HG02943 (cell line): Measurements from ENCODE around the gene LMNTD2.
A peak's percentile ranks its signal among the peaks of the same experiment; 100 is the strongest.

Source experiments
- ATAC-seq: cut with Tn5 transposase; IDR thresholded peaks from one replicate; pipeline ENCODE4 v1.9.1; 2021; ENCODE audit warnings: mild to moderate bottlenecking, low read depth, moderate library complexity; ENCODE audit not compliant: unreplicated experiment

Gene LMNTD2

DNA sequence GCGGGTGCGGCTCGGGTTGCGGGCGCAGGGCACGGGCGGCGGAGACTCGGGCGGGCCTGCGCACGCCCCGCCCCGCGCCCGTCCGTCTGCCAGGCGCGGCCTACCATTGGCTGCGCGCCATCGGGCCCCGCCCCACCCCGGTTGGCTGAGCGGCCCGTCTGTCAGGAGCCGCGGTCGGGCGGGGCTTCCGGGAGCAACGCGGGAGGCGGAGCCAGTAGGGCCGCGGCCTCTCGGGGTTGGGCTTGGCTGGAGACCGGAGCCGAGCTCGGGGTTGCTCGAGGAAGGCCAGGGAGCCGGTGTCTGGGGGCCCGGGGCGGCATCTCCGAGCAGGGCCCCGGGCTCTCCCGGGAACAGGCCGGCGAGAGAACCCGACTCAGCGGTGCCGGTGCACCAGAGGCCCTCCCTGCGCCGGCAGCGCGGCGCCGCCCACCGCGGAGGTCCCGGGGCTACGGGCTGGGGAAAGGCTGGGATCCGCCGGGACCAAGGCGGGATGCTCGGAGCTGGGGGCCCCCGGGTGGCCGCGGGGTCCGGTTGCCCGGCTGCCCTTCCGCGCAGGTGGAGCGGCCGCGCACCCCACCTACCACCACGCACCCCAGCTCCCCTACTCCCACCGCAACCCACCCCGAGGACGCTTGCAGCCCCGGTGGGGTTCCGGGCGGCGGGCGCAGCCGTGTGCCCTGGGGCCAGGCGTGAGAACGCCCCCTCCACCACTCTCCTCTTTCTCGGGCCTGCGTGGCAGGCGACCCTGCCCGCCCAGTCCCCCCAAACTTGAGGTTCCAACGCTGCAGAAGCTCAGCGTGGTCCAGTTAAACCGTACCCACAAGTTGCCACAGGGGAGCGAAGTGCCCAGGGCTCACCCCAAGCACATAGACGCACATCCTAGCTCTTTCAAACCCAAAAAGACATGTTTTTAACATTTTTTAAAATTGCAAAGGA, 24.8 kb downstream of the LMNTD2 start, which contains the start of gene HRAS:
Gene HRAS, minus strand, starts transcription at position 58 of the 936 bp plus-strand sequence.
- peak; percentile 58 for ATAC-seq

DNA sequence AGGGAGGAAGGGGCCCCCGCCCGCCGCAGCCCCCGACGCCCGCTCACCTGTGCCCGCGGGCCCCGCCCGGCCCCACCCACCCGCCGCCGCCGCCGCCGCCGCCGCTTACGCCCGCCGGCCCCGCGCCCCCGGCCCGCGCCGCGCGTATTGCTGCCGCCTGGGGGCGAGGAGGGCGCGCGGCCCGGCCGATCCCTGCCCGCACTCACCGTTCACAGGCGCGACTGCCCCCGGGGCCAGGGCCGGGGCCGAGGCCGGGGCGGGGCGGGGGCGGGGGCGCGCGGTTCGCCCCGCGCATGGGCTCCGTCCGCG, 25.4 kb downstream of the LMNTD2 start:
- ATAC-seq = no peak

GRCh38 chr11:534396-535209, 25.9 kb downstream of the LMNTD2 start:
- no peak for ATAC-seq

DNA sequence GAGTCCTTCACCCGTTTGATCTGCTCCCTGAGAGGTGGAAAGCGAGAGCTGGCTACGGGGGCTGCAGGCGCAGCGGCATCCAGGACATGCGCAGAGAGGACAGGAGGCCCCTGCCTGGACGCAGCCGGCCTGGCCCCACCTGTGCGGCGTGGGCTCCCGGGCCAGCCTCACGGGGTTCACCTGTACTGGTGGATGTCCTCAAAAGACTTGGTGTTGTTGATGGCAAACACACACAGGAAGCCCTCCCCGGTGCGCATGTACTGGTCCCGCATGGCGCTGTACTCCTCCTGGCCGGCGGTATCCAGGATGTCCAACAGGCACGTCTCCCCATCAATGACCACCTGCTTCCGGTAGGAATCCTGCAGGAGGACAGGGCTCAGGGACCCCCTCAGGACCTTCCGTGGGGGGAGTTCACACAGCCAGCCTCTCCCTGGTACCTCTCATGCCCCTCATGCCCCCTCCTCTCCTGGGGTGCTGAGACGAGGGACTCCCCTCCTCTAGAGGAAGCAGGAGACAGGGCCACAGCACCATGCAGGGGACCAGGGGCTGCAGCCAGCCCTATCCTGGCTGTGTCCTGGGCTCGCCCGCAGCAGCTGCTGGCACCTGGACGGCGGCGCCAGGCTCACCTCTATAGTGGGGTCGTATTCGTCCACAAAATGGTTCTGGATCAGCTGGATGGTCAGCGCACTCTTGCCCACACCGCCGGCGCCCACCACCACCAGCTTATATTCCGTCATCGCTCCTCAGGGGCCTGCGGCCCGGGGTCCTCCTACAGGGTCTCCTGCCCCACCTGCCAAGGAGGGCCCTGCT, 26.7 kb downstream of the LMNTD2 start:
- no peak for ATAC-seq

- no peak for ATAC-seq
These were observed 27.5 kb downstream of the LMNTD2 start for GRCh38 chr11:532986-533585.

DNA sequence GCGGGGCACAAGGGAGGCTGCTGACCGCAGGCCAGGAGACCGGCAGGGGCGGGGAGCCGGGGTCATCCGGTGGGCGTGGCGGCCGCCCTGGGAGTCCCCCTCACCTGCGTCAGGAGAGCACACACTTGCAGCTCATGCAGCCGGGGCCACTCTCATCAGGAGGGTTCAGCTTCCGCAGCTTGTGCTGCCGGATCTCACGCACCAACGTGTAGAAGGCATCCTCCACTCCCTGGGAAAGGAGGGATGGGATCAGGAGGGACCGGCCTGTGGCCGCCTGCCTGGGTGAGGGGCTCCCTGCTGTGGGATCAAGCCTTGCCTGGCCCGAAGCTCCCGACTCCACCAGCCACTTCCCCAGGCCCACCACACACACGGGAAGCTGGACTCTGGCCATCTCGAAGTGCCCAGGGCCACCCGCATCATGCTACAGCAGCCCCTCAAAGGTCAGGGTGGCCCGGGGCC, 28.0 kb downstream of the LMNTD2 start:
- ATAC-seq = no peak

- ATAC-seq = no peak
These were observed 28.5 kb downstream of the LMNTD2 start for GRCh38 chr11:531919-532526.

DNA sequence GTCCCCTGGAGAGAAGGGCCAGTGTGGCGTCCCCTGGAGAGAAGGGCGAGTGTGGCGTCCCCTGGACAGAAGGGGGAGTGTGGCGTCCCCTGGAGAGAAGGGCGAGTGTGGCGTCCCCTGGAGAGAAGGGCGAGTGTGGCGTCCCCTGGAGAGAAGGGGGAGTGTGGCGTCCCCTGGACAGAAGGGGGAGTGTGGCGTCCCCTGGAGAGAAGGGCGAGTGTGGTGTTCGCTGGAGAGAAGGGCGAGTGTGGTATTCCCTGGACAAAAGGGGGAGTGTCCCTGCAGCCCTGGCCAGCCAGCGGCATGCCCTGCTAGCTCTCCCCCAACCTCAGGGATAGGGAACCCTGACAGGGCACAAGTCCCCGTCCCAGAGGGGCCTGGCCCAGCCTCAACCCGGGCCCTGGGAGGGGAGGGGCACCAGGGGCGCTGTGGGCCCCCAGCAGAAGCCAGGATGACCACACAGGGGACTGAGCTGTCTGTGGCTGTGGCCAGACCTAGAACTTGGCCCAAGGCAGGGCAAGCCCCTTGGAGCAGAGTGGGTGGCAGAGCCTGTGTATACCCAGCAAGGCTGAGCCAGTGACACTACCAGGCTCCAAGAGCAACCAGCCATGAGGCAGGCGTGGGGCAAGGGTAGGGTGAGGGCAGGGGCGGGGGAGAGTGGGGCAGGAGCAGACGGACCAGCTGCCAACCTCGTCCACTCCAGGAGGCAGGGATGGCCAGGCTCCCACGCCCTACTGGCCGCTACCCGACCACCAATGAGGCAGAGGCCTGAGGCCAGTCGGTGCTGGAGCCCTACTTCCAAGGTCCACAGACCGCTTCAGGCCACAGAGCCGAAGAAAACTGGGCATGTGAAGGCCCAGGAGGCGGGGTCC, 29.3 kb downstream of the LMNTD2 start:
- no peak for ATAC-seq

DNA sequence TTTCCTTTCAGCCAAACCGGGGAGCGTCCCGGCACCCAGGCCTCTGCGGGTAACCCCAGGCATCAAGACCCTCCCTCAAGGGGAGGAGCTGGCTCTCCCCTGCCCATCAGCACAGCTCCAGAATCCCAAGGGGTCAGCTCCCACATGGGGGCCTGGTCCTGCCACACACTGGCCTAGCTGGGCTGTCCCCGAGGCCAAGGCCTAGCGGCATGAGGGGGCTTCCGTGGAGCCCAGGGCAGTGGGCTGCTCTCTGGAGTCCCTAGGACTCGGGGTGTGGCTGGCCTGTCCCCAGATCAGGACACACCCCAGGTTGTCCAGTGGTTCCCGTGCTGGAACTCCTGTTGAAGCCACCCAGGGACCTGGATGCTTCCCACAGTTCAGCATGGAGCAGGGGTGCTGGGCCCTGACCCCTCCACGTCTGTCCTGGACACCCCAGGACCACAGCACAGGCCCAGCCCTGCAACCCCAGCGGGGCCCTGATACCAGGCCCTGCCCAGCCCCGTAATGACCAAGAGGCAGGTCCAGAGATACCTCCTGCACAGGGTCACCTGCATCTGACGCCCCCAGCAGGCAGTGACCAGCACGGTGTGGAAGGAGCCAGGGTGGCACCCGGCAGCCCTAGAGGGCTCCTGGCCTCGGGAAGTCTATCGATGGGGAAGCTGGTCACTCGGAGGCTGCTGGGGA, 30.7 kb downstream of the LMNTD2 start:
- no peak for ATAC-seq

DNA sequence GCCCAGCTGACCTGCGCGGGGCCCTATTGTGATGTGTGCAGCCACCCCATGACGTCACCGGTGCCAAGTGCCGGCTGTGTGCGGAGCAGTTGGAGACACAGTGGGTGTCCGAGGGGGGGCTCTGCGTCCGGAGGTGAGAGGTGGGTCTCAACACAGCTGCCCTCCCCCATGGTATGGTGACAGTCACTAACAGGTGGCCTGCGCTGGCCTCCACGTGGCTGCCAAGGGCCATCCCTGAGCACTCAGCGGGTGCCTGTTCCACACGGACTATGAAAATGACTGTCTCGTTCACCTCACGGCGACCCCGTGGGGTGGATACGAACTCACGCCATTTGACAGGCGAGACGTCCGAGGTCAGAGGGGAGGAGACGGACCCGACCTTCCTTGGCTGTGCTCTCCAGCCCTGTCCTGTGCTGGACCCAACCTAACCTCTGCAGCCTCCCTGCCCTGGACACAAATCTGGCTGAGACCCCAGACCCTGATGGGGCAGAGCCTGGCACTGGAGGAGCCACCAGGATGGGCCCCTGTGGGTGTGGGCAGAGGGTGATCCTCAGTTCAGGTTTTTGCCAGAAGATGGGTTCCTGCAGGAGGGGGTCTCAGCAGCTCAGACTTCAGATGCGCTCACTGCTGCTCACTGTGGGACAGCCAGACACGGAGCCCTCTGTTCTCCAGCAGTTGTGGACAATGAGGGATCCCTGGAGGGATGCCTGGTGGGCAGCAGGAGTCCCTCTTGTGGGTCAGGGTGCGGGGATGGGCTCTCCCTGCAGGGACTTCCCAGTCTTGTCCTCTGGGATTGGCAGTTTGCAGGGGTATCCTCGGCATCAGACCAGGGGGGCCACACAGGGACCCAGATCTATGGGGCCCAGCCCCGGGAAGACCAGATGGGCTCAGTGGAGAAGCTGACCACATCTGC, 31.5 kb downstream of the LMNTD2 start:
- ATAC-seq = no peak

DNA sequence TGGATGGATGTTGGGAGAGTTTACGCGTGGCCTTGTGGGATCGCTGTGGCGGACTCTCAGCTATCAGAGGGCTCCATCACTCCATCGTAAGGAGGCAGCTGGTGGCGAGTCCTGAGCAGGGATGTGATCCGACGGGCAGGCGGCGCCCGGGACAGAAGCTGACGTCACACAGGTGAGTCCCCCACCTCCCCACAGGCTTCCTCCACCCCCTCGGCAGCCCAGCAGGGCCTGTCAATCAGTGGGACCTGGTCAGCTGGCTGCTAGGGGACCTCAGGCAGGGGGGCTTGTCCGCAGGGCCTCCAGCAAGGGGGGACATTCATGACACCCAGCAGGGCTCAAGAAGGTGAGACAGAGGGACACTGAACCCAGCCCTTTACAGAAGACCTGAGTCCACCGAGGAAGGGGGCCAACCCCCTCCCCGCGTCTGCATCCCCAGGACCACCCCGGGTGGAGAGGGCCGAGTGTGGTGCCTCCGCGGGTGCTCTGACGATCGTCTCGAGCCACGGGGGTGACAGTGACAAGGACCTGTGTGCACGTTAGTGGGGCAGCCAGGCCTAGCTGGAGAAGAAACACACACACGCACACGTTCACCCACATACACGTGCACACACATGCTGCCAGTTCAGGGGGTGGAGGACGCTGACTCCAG, 32.2 kb downstream of the LMNTD2 start:
- no peak for ATAC-seq

GRCh38 chr11:526192-526591, 34.3 kb downstream of the LMNTD2 start:
- ATAC-seq = no peak

GRCh38 chr11:521177-521688, 39.3 kb downstream of the LMNTD2 start:
- no peak for ATAC-seq

GRCh38 chr11:520428-521176, 39.9 kb downstream of the LMNTD2 start:
- ATAC-seq = no peak

DNA sequence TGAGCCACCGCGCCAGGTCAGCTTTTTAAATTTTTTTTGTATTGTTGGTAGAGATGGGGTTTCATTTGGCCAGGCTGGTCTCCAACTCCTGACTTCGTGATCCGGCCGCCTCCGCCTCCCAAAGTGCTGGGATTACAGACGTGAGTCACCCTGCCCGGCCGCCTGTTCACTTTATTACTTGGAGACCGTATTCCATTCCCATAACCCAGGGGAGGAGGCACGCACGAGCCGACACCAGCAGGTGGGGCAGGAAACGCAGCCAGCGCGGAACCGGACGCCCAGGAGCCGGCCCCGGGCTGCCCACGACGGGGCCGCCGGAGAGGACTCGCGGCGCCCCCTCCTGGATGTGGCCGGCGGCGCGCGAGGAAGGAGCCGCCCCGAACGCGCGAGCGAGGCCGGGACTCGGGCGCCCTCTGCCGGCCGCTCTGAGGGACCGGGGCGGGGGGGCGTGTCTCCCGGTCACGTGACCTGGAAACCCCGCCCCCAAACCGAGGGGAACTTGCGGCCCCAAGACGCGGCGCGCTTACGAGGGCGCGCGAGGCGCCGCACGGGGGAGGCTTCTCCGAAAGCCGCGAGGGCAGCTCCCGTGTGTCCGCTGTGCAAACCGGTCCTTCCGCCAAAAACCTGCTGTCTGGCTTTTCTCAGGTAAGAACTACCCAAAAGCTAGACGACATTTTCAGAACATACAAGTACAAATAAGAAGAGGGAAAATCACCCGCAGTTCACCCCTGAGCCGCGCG, 41.9 kb downstream of the LMNTD2 start:
- ATAC-seq = no peak
